Activated B cell treated with CpG ODN at 0.5 μM for 24 hours (primary cell): ENCODE measurements around the gene NLRP12. TPM values are rescaled to one million over a fixed set of nuclear protein-coding genes. Genes with fewer than 3 reads are reported as not detected.
A peak's percentile ranks its signal among the peaks of the same experiment; 100 is the strongest.

Experiments used
- ATAC-seq: fragments of 200-7000 bp; cut with Tn5 transposase; one replicate; pipeline ENCODE4 v1.10.0; 2021; ENCODE audit warnings: low read depth, mild to moderate bottlenecking, moderate library complexity
- CTCF ChIA-PET: fragments of 350-600 bp; sonication (Branson Sonifier 250); formaldehyde crosslinking; loops from one replicate; lab custom pipeline; 2021; ENCODE audit warnings: antibody characterized with exemption; lab: Charles Lee
- POLR2A ChIA-PET: fragments of 350-600 bp; sonication (Branson Sonifier 250); formaldehyde crosslinking; loops from one replicate; lab custom pipeline; 2021; ENCODE audit warnings: antibody characterized with exemption; lab: Charles Lee
- DNase-seq: peaks from one replicate; pipeline ENCODE4 v3.0.0; 2022
- H3K27ac Mint-ChIP-seq: one replicate; pipeline ENCODE4 v1.8.0; 2020; ENCODE audit warnings: mixed read lengths
- H3K27me3 Mint-ChIP-seq: one replicate; pipeline ENCODE4 v1.8.0; 2021; ENCODE audit warnings: mixed read lengths
- H3K36me3 Mint-ChIP-seq: one replicate; pipeline ENCODE4 v1.8.0; 2021; ENCODE audit warnings: low read depth, mixed read lengths
- H3K4me1 Mint-ChIP-seq: one replicate; pipeline ENCODE4 v1.8.0; 2021; ENCODE audit warnings: mixed read lengths
- H3K4me3 Mint-ChIP-seq: one replicate; pipeline ENCODE4 v1.8.0; 2020; ENCODE audit warnings: mild to moderate bottlenecking, mixed read lengths
- H3K9me3 Mint-ChIP-seq: one replicate; pipeline ENCODE4 v1.8.0; 2020; ENCODE audit warnings: mixed read lengths
- intact Hi-C: fragments of 100-400 bp; cut with micrococcal nuclease; formaldehyde crosslinking; loops from one replicate; pipeline ENCODE4 v1.15.1; 2024
- total RNA-seq: library from RNA; stranded (reverse); gene quantifications from 2 replicates; pipeline ENCODE4 v1.2.3, GENCODE V29; 2022
- TF ChIP-seq, protein P1 (sequence below): fragments of 200-600 bp; IDR thresholded peaks from one replicate; pipeline ENCODE4 v1.8.0; 2022; ENCODE audit warnings: antibody characterized with exemption, mild to moderate bottlenecking

The NLRP12 gene
- total RNA-seq, 1 donor from 2014 or later, result not detected

DNA sequence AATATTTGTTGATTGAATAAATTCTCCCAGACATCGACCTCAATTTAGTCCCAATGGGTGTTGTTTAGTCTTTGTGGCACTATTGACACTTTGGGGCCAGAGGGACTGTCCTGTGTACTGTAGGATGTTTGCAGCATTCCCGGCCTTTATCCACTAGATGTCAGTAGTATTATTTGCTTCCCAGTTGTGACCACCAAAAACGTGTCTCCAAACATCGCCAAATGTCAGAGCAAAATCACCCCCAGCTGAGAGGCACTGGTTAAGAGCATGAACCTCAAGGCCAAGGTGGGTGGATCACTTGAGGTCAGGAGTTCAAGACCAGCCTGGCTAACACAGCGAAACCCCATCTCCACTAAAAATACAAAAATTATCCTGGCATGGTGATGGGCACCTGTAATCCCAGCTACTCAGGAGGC is 15.4 kb downstream of the NLRP12 start:
- POLR2A ChIA-PET, result no interaction called here
- intact Hi-C loops, result no loop called here
- no peak overlapping the region for H3K4me3 Mint-ChIP-seq

GRCh38 chr19:53801257-53801656 is 22.9 kb downstream of the NLRP12 start:
- Mint-ChIP-seq H3K4me3 (no peak overlapping the region), H3K9me3 (no peaks in the 10 kb centered on the region), H3K36me3 (no peaks in the 10 kb centered on the region), H3K4me1 (no peaks in the 10 kb centered on the region), H3K27me3 (no peaks in the 10 kb centered on the region), H3K27ac (no peak overlapping the region)
- no peak for DNase-seq
- ATAC-seq, result no peak
- ChIA-PET CTCF (no interaction called here), POLR2A (no interaction called here)
- TF ChIP-seq, protein P1, sequence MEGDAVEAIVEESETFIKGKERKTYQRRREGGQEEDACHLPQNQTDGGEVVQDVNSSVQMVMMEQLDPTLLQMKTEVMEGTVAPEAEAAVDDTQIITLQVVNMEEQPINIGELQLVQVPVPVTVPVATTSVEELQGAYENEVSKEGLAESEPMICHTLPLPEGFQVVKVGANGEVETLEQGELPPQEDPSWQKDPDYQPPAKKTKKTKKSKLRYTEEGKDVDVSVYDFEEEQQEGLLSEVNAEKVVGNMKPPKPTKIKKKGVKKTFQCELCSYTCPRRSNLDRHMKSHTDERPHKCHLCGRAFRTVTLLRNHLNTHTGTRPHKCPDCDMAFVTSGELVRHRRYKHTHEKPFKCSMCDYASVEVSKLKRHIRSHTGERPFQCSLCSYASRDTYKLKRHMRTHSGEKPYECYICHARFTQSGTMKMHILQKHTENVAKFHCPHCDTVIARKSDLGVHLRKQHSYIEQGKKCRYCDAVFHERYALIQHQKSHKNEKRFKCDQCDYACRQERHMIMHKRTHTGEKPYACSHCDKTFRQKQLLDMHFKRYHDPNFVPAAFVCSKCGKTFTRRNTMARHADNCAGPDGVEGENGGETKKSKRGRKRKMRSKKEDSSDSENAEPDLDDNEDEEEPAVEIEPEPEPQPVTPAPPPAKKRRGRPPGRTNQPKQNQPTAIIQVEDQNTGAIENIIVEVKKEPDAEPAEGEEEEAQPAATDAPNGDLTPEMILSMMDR, result no peak
- intact Hi-C loops, result no loop called here

More for the DNA sequence above, 15.4 kb downstream of the NLRP12 start:
- Mint-ChIP-seq H3K4me1 (no peaks in the 10 kb centered on the region), H3K27me3 (no peaks in the 10 kb centered on the region), H3K9me3 (no peaks in the 10 kb centered on the region), H3K36me3 (no peaks in the 10 kb centered on the region), H3K27ac (no peak overlapping the region)
- CTCF ChIA-PET, result no interaction called here
- TF ChIP-seq, protein P1, result no peak
- DNase-seq (no peak), ATAC-seq (no peak)

- Mint-ChIP-seq H3K4me1 (no peaks in the 10 kb centered on the region), H3K27me3 (peaks cover 1% of the 10 kb centered on the region), H3K27ac (no peak overlapping the region), H3K36me3 (no peaks in the 10 kb centered on the region), H3K4me3 (no peak overlapping the region), H3K9me3 (no peaks in the 10 kb centered on the region)
- DNase-seq (no peak), ATAC-seq (no peak)
- CTCF ChIA-PET, result interaction anchor here (0.7 to 1.0 kb wide), 2 partner anchors 229 to 345 kb away, joined by 3 read pairs; no protein-coding TSS in a partner anchor
- POLR2A ChIA-PET, result no interaction called here
- intact Hi-C loops, result no loop called here
- TF ChIP-seq, protein P1, result no peak
Observed at GRCh38 chr19:53795019-53795418, 29.1 kb downstream of the NLRP12 start.

DNA sequence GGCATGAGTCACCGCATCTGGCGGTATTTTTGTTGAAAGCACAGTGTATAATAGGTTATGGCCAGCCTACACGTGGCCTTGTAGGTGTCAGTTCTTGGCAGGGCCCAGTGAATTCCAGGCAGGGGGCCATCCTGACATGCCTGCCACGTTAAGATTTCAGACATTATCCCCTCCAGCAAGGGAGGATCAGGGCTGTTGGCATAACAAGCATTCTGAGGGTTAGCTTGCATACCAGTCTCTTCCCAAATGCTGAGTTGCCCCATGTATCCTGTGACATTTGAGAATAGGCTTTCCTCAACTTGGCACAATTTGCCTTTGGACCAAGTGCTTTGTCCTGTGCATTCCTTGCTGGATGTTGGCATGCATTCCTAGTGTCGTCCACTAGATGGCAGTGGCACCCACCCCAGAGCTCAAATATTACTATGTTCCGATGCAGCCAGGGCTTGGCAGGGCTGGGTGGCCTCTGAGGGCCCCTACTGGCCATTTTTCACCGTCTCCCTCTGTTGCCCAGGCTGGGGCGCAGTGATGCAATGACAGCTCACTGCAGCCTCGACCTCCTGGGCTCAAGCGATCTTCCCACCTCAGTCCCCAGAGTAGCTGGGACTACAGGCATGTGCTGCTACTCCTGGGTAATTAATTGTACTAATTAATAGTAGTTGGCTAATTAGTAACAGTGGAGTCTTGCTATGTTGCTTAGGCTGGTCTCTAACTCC is 31.2 kb downstream of the NLRP12 start:
- Mint-ChIP-seq H3K36me3 (no peaks in the 10 kb centered on the region), H3K4me3 (no peak overlapping the region), H3K27me3 (peaks cover 1% of the 10 kb centered on the region), H3K27ac (no peak overlapping the region), H3K4me1 (no peaks in the 10 kb centered on the region), H3K9me3 (no peaks in the 10 kb centered on the region)
- ChIA-PET POLR2A (interaction anchor here (1.0 kb wide), 2 partner anchors 634 to 831 kb away, joined by 3 read pairs; partner anchors contain the start of genes ZNF347 and ZNF816), CTCF (interaction anchor here (0.7 to 1.9 kb wide), 12 partner anchors 17 to 368 kb away, joined by 3 to 19 read pairs (median 4); no protein-coding TSS in a partner anchor)
- intact Hi-C loops, result loop anchor here (1.0 kb wide), 1 partner anchor 231 kb away; no protein-coding TSS in a partner anchor
- peak; percentile 45 for DNase-seq
- peak; percentile 98 for ATAC-seq
- TF ChIP-seq, protein P1, result peak; percentile 81
